GM12864 (cell line): ENCODE data around the gene C1orf50.

ENCODE experiments used
- DNase-seq: peaks from one replicate; pipeline ENCODE4 v3.0.0-alpha.2; 2011; ENCODE audit warnings: low read depth
- H3K4me3 ChIP-seq: 2 replicates; pipeline ENCODE4 v1.5.1; 2011; ENCODE audit warnings: mild to moderate bottlenecking, low read depth, low read length, control low read depth
- CTCF ChIP-seq: IDR thresholded peaks from 2 replicates; pipeline ENCODE4 v1.5.1; 2011; ENCODE audit warnings: low read depth, mild to moderate bottlenecking, moderate library complexity, low read length, control low read depth, inconsistent platforms; ENCODE audit errors: missing control alignments

C1orf50 gene

GRCh38 chr1:42736152-42736551, 30.9 kb upstream of the C1orf50 start:
- H3K4me3 ChIP-seq: no peak overlapping the region
- no peak for DNase-seq
- peak; percentile 29 for TF ChIP-seq CTCF

GRCh38 chr1:42736571-42737200, 30.4 kb upstream of the C1orf50 start:
- no peak for DNase-seq
- TF ChIP-seq CTCF: no peak
- no peak overlapping the region for H3K4me3 ChIP-seq

GRCh38 chr1:42737257-42737656, 29.8 kb upstream of the C1orf50 start:
- peak; percentile 11 for TF ChIP-seq CTCF
- peak; percentile 4 for DNase-seq
- H3K4me3 ChIP-seq: no peak overlapping the region

GRCh38 chr1:42737986-42738677, 28.9 kb upstream of the C1orf50 start:
- H3K4me3 ChIP-seq: no peak overlapping the region
- DNase-seq: no peak
- no peak for TF ChIP-seq CTCF

GRCh38 chr1:42738678-42739226, 28.3 kb upstream of the C1orf50 start:
- no peak overlapping the region for H3K4me3 ChIP-seq
- no peak for TF ChIP-seq CTCF
- no peak for DNase-seq

GRCh38 chr1:42739753-42740700, 27.0 kb upstream of the C1orf50 start, which contains the start of gene CLDN19:
TSS of gene CLDN19 (minus strand) at chr1:42740236. CDS start at chr1:42740063, 173 bp downstream.
- no peak within 1 kb of the TSS for H3K4me3 ChIP-seq
- no peak for DNase-seq
- no peak for TF ChIP-seq CTCF
